Smooth muscle cell (in vitro differentiated cells): ENCODE measurements around the gene MAP3K4. TPM values are rescaled to one million over a fixed set of nuclear protein-coding genes. Genes with fewer than 3 reads are reported as not detected.
"Not testable (repeated sequence)": the region's sequence is repeated elsewhere in the genome, so short reads cannot be mapped to it uniquely, and the experiment has no call there.

Experiments
- DNase-seq: peaks from one replicate; lab custom pipeline; 2025; ENCODE audit not compliant: unreplicated experiment; lab: John Stamatoyannopoulos, UW
- H2AFZ ChIP-seq: fragments of 200-600 bp; sonication (generic); 2 replicates; pipeline ENCODE4 v1.6.0; 2016; ENCODE audit warnings: antibody characterized with exemption, low read depth, mild to moderate bottlenecking
- H3F3A ChIP-seq: fragments of 200-600 bp; sonication (generic); 2 replicates; pipeline ENCODE4 v1.6.0; 2017; ENCODE audit warnings: antibody characterized with exemption, low read depth
- H3K27ac ChIP-seq: fragments of 200-600 bp; sonication (generic); 2 replicates; pipeline ENCODE4 v1.5.1; 2016; ENCODE audit warnings: low read depth, mild to moderate bottlenecking
- H3K27me3 ChIP-seq: fragments of 200-600 bp; sonication (generic); 2 replicates; pipeline ENCODE4 v1.6.1; 2016; ENCODE audit warnings: low read depth, mild to moderate bottlenecking
- H3K36me3 ChIP-seq: fragments of 200-600 bp; sonication (generic); 2 replicates; pipeline ENCODE4 v1.5.1; 2016; ENCODE audit warnings: low read depth
- H3K4me1 ChIP-seq: fragments of 200-600 bp; sonication (generic); 2 replicates; pipeline ENCODE4 v1.5.1; 2016; ENCODE audit warnings: low read depth
- H3K4me2 ChIP-seq: fragments of 200-600 bp; sonication (generic); 2 replicates; pipeline ENCODE4 v1.6.0; 2016; ENCODE audit warnings: mild to moderate bottlenecking
- H3K4me3 ChIP-seq: fragments of 200-600 bp; sonication (generic); 2 replicates; pipeline ENCODE4 v1.5.1; 2016; ENCODE audit warnings: mild to moderate bottlenecking
- H3K79me2 ChIP-seq: fragments of 200-600 bp; sonication (generic); 2 replicates; pipeline ENCODE4 v1.6.0; 2016; ENCODE audit warnings: low read depth, mild to moderate bottlenecking
- H3K9ac ChIP-seq: fragments of 200-600 bp; sonication (generic); 2 replicates; pipeline ENCODE4 v1.6.0; 2016; ENCODE audit warnings: low read depth
- H3K9me3 ChIP-seq: fragments of 200-600 bp; sonication (generic); replicated peaks from 2 replicates; pipeline ENCODE4 v1.5.1; 2016; ENCODE audit warnings: low read depth
- H4K20me1 ChIP-seq: fragments of 200-600 bp; sonication (generic); 2 replicates; pipeline ENCODE4 v1.6.0; 2016; ENCODE audit warnings: low read depth
- CTCF ChIP-seq: fragments of 200-600 bp; sonication (generic); IDR thresholded peaks from 2 replicates; pipeline ENCODE4 v1.5.1; 2017; ENCODE audit warnings: borderline replicate concordance, mild to moderate bottlenecking, antibody characterized with exemption; ENCODE audit not compliant: insufficient read depth, poor library complexity, severe bottlenecking
- WGBS: methylation state at CpG from one replicate; pipeline ENCODE4 v1.1.7; 2016; ENCODE audit warnings: low lambda C conversion rate; 5-methylcytosine and 5-hydroxymethylcytosine counted together
- polyA plus RNA-seq: library from polyadenylated mRNA; unstranded; fragments of >200 nt; fragmentation: Nextera tagmentation; extraction: Ambion mirVana; gene quantifications from 2 replicates; pipeline ENCODE4 v1.2.1, GENCODE V29; 2016
- total RNA-seq: library from RNA; depleted of rRNA; stranded (reverse); fragments of >200 nt; gene quantifications from 2 replicates; pipeline ENCODE4 v1.2.3, GENCODE V29; 2014

MAP3K4 gene
- total and polyA plus RNA-seq, 2 experiments from 2014 or later, result 14.3 to 29.5 TPM

GRCh38 chr6:161117308-161117707 is 125.7 kb downstream of the MAP3K4 start:
- peaks cover 2% of the 10 kb centered on the region for H3F3A ChIP-seq
- no peaks in the 10 kb centered on the region for H3K79me2 ChIP-seq
- H3K27ac ChIP-seq, result no peak overlapping the region
- TF ChIP-seq CTCF, result no peak
- H3K4me3 ChIP-seq, result no peak overlapping the region
- H3K36me3 ChIP-seq, result peaks cover 61% of the 10 kb centered on the region
- peaks cover 2% of the 10 kb centered on the region for H3K9me3 ChIP-seq
- no peaks in the 10 kb centered on the region for H3K27me3 ChIP-seq
- no peaks in the 10 kb centered on the region for H4K20me1 ChIP-seq
- H2AFZ ChIP-seq, result no peak overlapping the region
- DNase-seq, result no peak
- no peak overlapping the region for H3K4me2 ChIP-seq
- 97% methylated on average over 7 of the region's 7 CpGs for WGBS
- no peak overlapping the region for H3K9ac ChIP-seq
- no peaks in the 10 kb centered on the region for H3K4me1 ChIP-seq

GRCh38 chr6:161117942-161118341 is 126.4 kb downstream of the MAP3K4 start:
- Histone ChIP-seq H3K79me2 (no peaks in the 10 kb centered on the region), H3K36me3 (peaks cover 57% of the 10 kb centered on the region), H3K27ac (no peak overlapping the region), H3K9me3 (peaks cover 8% of the 10 kb centered on the region), H4K20me1 (no peaks in the 10 kb centered on the region), H3K4me2 (no peak overlapping the region), H3F3A (peaks cover 3% of the 10 kb centered on the region), H2AFZ (no peak overlapping the region), H3K9ac (no peak overlapping the region), H3K4me1 (no peaks in the 10 kb centered on the region), H3K27me3 (no peaks in the 10 kb centered on the region), H3K4me3 (no peak overlapping the region)
- TF ChIP-seq CTCF, result no peak
- DNase-seq, result no peak
- 98% methylated on average over 2 of the region's 2 CpGs for WGBS

GRCh38 chr6:161123319-161123718 is 131.8 kb downstream of the MAP3K4 start:
- Histone ChIP-seq H3K9me3 (peaks cover 24% of the 10 kb centered on the region), H3K36me3 (peaks cover 30% of the 10 kb centered on the region)
- H3K9ac ChIP-seq, H3K27me3 ChIP-seq, H3F3A ChIP-seq, H4K20me1 ChIP-seq, H3K79me2 ChIP-seq, H3K4me1 ChIP-seq, H3K27ac ChIP-seq, DNase-seq, H3K4me2 ChIP-seq, H2AFZ ChIP-seq, H3K4me3 ChIP-seq: not testable (repeated sequence)

- Histone ChIP-seq H3K9ac (no peak overlapping the region), H3K4me1 (no peaks in the 10 kb centered on the region), H3K27ac (no peak overlapping the region), H2AFZ (no peak overlapping the region), H3F3A (peaks cover 7% of the 10 kb centered on the region), H3K36me3 (peaks cover 13% of the 10 kb centered on the region), H3K27me3 (no peaks in the 10 kb centered on the region), H3K4me3 (no peak overlapping the region), H3K79me2 (peaks cover 5% of the 10 kb centered on the region), H4K20me1 (no peaks in the 10 kb centered on the region), H3K4me2 (no peak overlapping the region), H3K9me3 (peaks cover 24% of the 10 kb centered on the region)
- WGBS, result 72% methylated on average over 2 of the region's 2 CpGs
- TF ChIP-seq CTCF, result no peak
- DNase-seq, result no peak
Measured at GRCh38 chr6:161125591-161125990, 134.0 kb downstream of the MAP3K4 start.
